IMR-90 (cell line): ENCODE data around the gene TMEM158. TPM values are rescaled to one million over a fixed set of nuclear protein-coding genes. Genes with fewer than 3 reads are reported as not detected.

Experiments used
- ATAC-seq: fragments of 200-7000 bp; cut with Tn5 transposase; 2 replicates; pipeline ENCODE4 v1.9.1; 2020; ENCODE audit warnings: low read depth, mild to moderate bottlenecking, moderate library complexity
- BruUV-seq: library from RNA; stranded (reverse); fragments of 400-500 nt; replicated peaks from 2 replicates; lab custom pipeline; 2021; lab: Mats Ljungman, UMichigan
- CTCF ChIA-PET: fragments of 300-600 bp; formaldehyde crosslinking; extraction: SDS; loops from one replicate; lab custom pipeline; 2021; ENCODE audit warnings: antibody characterized with exemption; lab: Yijun Ruan, JAX
- POLR2A ChIA-PET: fragments of 300-600 bp; sonication (Branson Sonifier 250); formaldehyde crosslinking; loops from one replicate; lab custom pipeline; 2022; ENCODE audit warnings: antibody characterized with exemption; ENCODE audit not compliant: unreplicated experiment; lab: Charles Lee
- DNase-seq: peaks from one replicate; pipeline ENCODE4 v3.0.0; 2013
- H2AFZ ChIP-seq: replicated peaks from 2 replicates; pipeline ENCODE3; 2013; ENCODE audit warnings: low read length, mild to moderate bottlenecking; ENCODE audit not compliant: poor library complexity
- H2AK5ac ChIP-seq: 2 replicates; pipeline ENCODE4 v1.6.1; 2013; ENCODE audit warnings: low read depth, low read length, inconsistent platforms
- H2AK9ac ChIP-seq: replicated peaks from 2 replicates; pipeline ENCODE3; 2013; ENCODE audit warnings: mild to moderate bottlenecking, low read depth, low read length, moderate library complexity; ENCODE audit not compliant: poor library complexity
- H2BK120ac ChIP-seq: 2 replicates; pipeline ENCODE4 v1.6.1; 2013; ENCODE audit warnings: low read depth, low read length, inconsistent platforms
- H2BK15ac ChIP-seq: 3 replicates; pipeline ENCODE4 v1.6.1; 2013; ENCODE audit warnings: low read depth, low read length, inconsistent platforms
- H2BK20ac ChIP-seq: 2 replicates; pipeline ENCODE4 v1.6.1; 2013; ENCODE audit warnings: low read depth, mild to moderate bottlenecking, inconsistent platforms, low read length, moderate library complexity
- H2BK5ac ChIP-seq: 2 replicates; pipeline ENCODE4 v1.6.1; 2013; ENCODE audit warnings: mild to moderate bottlenecking, low read depth, low read length, inconsistent platforms; ENCODE audit not compliant: poor library complexity, severe bottlenecking
- H3K14ac ChIP-seq: replicated peaks from 2 replicates; pipeline ENCODE4 v1.6.1; 2013; ENCODE audit warnings: low read depth, low read length, inconsistent platforms
- H3K18ac ChIP-seq: 2 replicates; pipeline ENCODE4 v1.6.1; 2013; ENCODE audit warnings: low read depth, low read length, control low read depth
- H3K23ac ChIP-seq: 2 replicates; pipeline ENCODE4 v1.6.1; 2013; ENCODE audit warnings: low read depth, low read length, inconsistent platforms
- H3K27ac ChIP-seq: 2 replicates; pipeline ENCODE4 v1.5.1; 2013; ENCODE audit warnings: mild to moderate bottlenecking, control low read depth, low read length; ENCODE audit not compliant: insufficient read depth
- H3K27me3 ChIP-seq: 2 replicates; pipeline ENCODE4 v1.6.1; 2013; ENCODE audit warnings: low read length; ENCODE audit not compliant: control insufficient read depth, insufficient read depth
- H3K36me3 ChIP-seq: 2 replicates; pipeline ENCODE4 v1.6.1; 2013; ENCODE audit warnings: low read length, mixed read lengths; ENCODE audit not compliant: control insufficient read depth, insufficient read depth
- H3K4ac ChIP-seq: 2 replicates; pipeline ENCODE4 v1.6.1; 2013; ENCODE audit warnings: low read depth, low read length, inconsistent platforms
- H3K4me1 ChIP-seq: 2 replicates; pipeline ENCODE4 v1.6.1; 2013; ENCODE audit warnings: low read length, mixed read lengths; ENCODE audit not compliant: control insufficient read depth, insufficient read depth
- H3K4me2 ChIP-seq: 2 replicates; pipeline ENCODE4 v1.6.1; 2013; ENCODE audit warnings: low read depth, mild to moderate bottlenecking, control low read depth, low read length, moderate library complexity
- H3K4me3 ChIP-seq: 2 replicates; pipeline ENCODE4 v1.5.1; 2013; ENCODE audit warnings: low read depth, mild to moderate bottlenecking, control low read depth, low read length, moderate library complexity; ENCODE audit not compliant: insufficient read depth
- H3K56ac ChIP-seq: 2 replicates; pipeline ENCODE4 v1.6.1; 2013; ENCODE audit warnings: low read length, inconsistent platforms; ENCODE audit not compliant: insufficient read depth; ENCODE audit errors: extremely low read depth
- H3K79me1 ChIP-seq, 2 experiments: 2 replicates each; pipeline ENCODE4 v1.6.1; 2013; ENCODE audit warnings: low read length in 2 of 2, inconsistent platforms in 1 of 2, low read depth in 1 of 2
- H3K9ac ChIP-seq: 2 replicates; pipeline ENCODE4 v1.6.1; 2013; ENCODE audit warnings: low read depth, low read length, control low read depth
- H3K9me1 ChIP-seq: 2 replicates; pipeline ENCODE4 v1.6.1; 2013; ENCODE audit warnings: low read length, inconsistent platforms; ENCODE audit not compliant: insufficient read depth
- H3K9me3 ChIP-seq: 2 replicates; pipeline ENCODE4 v1.6.1; 2013; ENCODE audit warnings: low read length; ENCODE audit not compliant: control insufficient read depth, insufficient read depth
- H4K20me1 ChIP-seq: 2 replicates; pipeline ENCODE4 v1.6.1; 2013; ENCODE audit warnings: low read length, inconsistent platforms; ENCODE audit not compliant: insufficient read depth
- H4K5ac ChIP-seq: 2 replicates; pipeline ENCODE4 v1.6.1; 2013; ENCODE audit warnings: mild to moderate bottlenecking, low read depth, low read length, control low read depth
- H4K8ac ChIP-seq, 2 experiments: 2 replicates each; pipeline ENCODE4 v1.6.1; 2013; ENCODE audit warnings: low read depth in 2 of 2, low read length in 2 of 2, control low read depth in 1 of 2, inconsistent platforms in 1 of 2
- H4K91ac ChIP-seq: 2 replicates; pipeline ENCODE4 v1.6.1; 2013; ENCODE audit warnings: low read depth, low read length, inconsistent platforms; ENCODE audit not compliant: insufficient read depth
- BHLHE40 ChIP-seq: fragments of 150-350 bp; IDR thresholded peaks from 2 replicates; pipeline ENCODE4 v1.6.1; 2016; ENCODE audit warnings: mild to moderate bottlenecking, low read depth, low read length
- CEBPB ChIP-seq: IDR thresholded peaks from 2 replicates; pipeline ENCODE4 v1.6.1; 2012; ENCODE audit warnings: low read depth, low read length, improper control_type of control experiment
- FOS ChIP-seq: fragments of 150-350 bp; IDR thresholded peaks from 2 replicates; pipeline ENCODE4 v1.6.1; 2016; ENCODE audit warnings: low read depth, low read length
- MAFK ChIP-seq: IDR thresholded peaks from 2 replicates; pipeline ENCODE4 v1.6.1; 2012; ENCODE audit warnings: low read depth, low read length, improper control_type of control experiment
- MAZ ChIP-seq: IDR thresholded peaks from 2 replicates; pipeline ENCODE4 v1.6.1; 2012; ENCODE audit warnings: low read depth, mild to moderate bottlenecking, low read length, improper control_type of control experiment, moderate library complexity, borderline replicate concordance
- MXI1 ChIP-seq: IDR thresholded peaks from 2 replicates; pipeline ENCODE4 v1.6.1; 2012; ENCODE audit warnings: low read depth, mild to moderate bottlenecking, low read length, moderate library complexity, borderline replicate concordance
- NFE2L2 ChIP-seq: fragments of 150-350 bp; IDR thresholded peaks from 2 replicates; pipeline ENCODE4 v1.6.1; 2016; ENCODE audit warnings: low read depth, mild to moderate bottlenecking, low read length
- RAD21 ChIP-seq: IDR thresholded peaks from 2 replicates; pipeline ENCODE4 v1.6.1; 2012; ENCODE audit warnings: low read length, improper control_type of control experiment
- WGBS, 2 experiments: methylation state at CpG; one replicate each; pipeline versions ENCODE4 v1.1.5 to v1.1.7; 2013; ENCODE audit warnings: missing lambda C conversion rate in 2 of 2; ENCODE audit not compliant: insufficient read length in 1 of 2; ENCODE audit errors: extremely low coverage in 2 of 2; 5-methylcytosine and 5-hydroxymethylcytosine counted together
- dilution Hi-C: fragments of 300-500 bp; cut with HindIII; formaldehyde crosslinking; loops from one replicate; pipeline ENCODE4 v1.14.3; 2018; ENCODE audit warnings: low sequenced_read_pairs; ENCODE audit not compliant: unreplicated experiment
- in situ Hi-C: fragments of 300-500 bp; cut with MboI; formaldehyde crosslinking; loops from 3 replicates; pipeline ENCODE4 v1.14.3; 2019; ENCODE audit warnings: low sequenced_read_pairs, inconsistent platforms, mixed read lengths
- intact Hi-C: fragments of 100-400 bp; cut with micrococcal nuclease; formaldehyde crosslinking; loops from 2 replicates; pipeline ENCODE4 v1.10.0; 2022
- polyA plus RNA-seq, 3 experiments: library from polyadenylated mRNA; depleted of rRNA; stranded (reverse); fragments of >200 nt; gene quantifications; 2 replicates each; pipeline ENCODE4 v1.2.3, GENCODE V29; 2012; ENCODE audit warnings: low replicate concordance in 1 of 3
- total RNA-seq: library from RNA; depleted of rRNA; stranded (reverse); fragments of >200 nt; gene quantifications from 2 replicates; pipeline ENCODE4 v1.2.3, GENCODE V29; 2012

Gene TMEM158
- total and polyA plus RNA-seq, 2 of the 4 experiments (the other 2 are of a cell fraction) = 1.6 to 16.4 TPM

- POLR2A ChIA-PET = no interaction called here
These were observed 27.2 kb upstream of the TMEM158 start for GRCh38 chr3:45253316-45253715.

More at GRCh38 chr3:45253316-45253715, 27.2 kb upstream of the TMEM158 start:
- Histone ChIP-seq H2BK5ac (peak overlapping the region; percentile 69), H3K27me3 (no peaks in the 10 kb centered on the region), H3K4me1 (peaks cover 10% of the 10 kb centered on the region), H3K14ac (0 out of 2 replicates have a peak overlapping the region, but pooled peaks have one; percentile 44), H2AK9ac (peak overlapping the region; percentile 75), H3K4ac (peak overlapping the region; percentile 82), H3K56ac (no peak overlapping the region), H4K91ac (peak overlapping the region; percentile 71), H2AK5ac (peak overlapping the region; percentile 25; the same call in 1 of the 2 replicates), H3K9me1 (peaks cover 6% of the 10 kb centered on the region; the same call in 1 of the 2 replicates), H3K4me2 (peak overlapping the region; percentile 3; the same call in 1 of the 2 replicates), H4K5ac (peak overlapping the region; percentile 2; the same call in 1 of the 2 replicates), H3K9me3 (no peaks in the 10 kb centered on the region), H2BK20ac (peak overlapping the region; percentile 42), H3K23ac (peak overlapping the region; percentile 55; the same call in 1 of the 2 replicates), H2BK15ac (peak overlapping the region; percentile 59; the same call in 2 of the 3 replicates), H3K18ac (peak overlapping the region; percentile 22), H4K8ac (peak overlapping the region in 1 of 2 experiments; percentile 74; a peak in 1 of 4 replicates), H3K36me3 (no peaks in the 10 kb centered on the region), H3K79me1 (no peaks in the 10 kb centered on the region), H3K9ac (no peak overlapping the region), H2AFZ (peak overlapping the region; percentile 67), H2BK120ac (peak overlapping the region; percentile 48), H4K20me1 (no peaks in the 10 kb centered on the region), H3K4me3 (no peak overlapping the region), H3K27ac (peak overlapping the region; percentile 38; the same call in 1 of the 2 replicates)
- TF ChIP-seq FOS = peak; percentile 38; the same call in 1 of the 2 replicates
- 0 out of 2 replicates have a peak, but pooled peaks have one; percentile 12 for TF ChIP-seq MXI1
- TF ChIP-seq CEBPB = peak; percentile 0; the same call in 1 of the 2 replicates
- no peak for TF ChIP-seq MAFK
- TF ChIP-seq BHLHE40 = no peak
- no peak for TF ChIP-seq NFE2L2
- no peak for TF ChIP-seq RAD21
- TF ChIP-seq MAZ = peak; percentile 60; the same call in 1 of the 2 replicates
- CTCF ChIA-PET = interaction anchor here (0.6 kb wide), 1 partner anchor 142 kb away, joined by 3 read pairs; no protein-coding TSS in a partner anchor
- dilution Hi-C loops = no loop called here
- ATAC-seq (peak; percentile 87), DNase-seq (peak; percentile 83)
- in situ Hi-C loops = no loop called here
- 40% methylated on average over 1 of the region's 3 CpGs; no CpG with 5 or more reads in 1 of the 2 experiments for WGBS, 2 experiments
- BruUV-seq = no TSS peak
- intact Hi-C loops = loop anchor here (2.0 kb wide), 1 partner anchor 113 kb away; no protein-coding TSS in a partner anchor
